Large intestine (tissue), 3 donors: ENCODE results near the gene TEDC1. TPM values are rescaled to one million over a fixed set of nuclear protein-coding genes. Genes with fewer than 3 reads are reported as not detected.
A peak's percentile ranks its signal among the peaks of the same experiment; 100 is the strongest.

Source experiments
- DNase-seq, 2 donors: peaks; one replicate each; pipeline versions ENCODE4 v3.0.0 to v3.0.0-alpha.2; 2013
- H3K27ac ChIP-seq: one replicate; pipeline ENCODE4 v1.5.1; 2013; ENCODE audit warnings: low read length
- H3K27me3 ChIP-seq: 2 replicates; pipeline ENCODE4 v1.6.1; 2013; ENCODE audit warnings: low read length; ENCODE audit not compliant: control insufficient read depth, insufficient read depth
- H3K36me3 ChIP-seq: 2 replicates; pipeline ENCODE4 v1.6.1; 2013; ENCODE audit warnings: low read length; ENCODE audit not compliant: control insufficient read depth, insufficient read depth
- H3K4me1 ChIP-seq: one replicate; pipeline ENCODE4 v1.6.1; 2013; ENCODE audit warnings: low read length; ENCODE audit not compliant: control insufficient read depth, insufficient read depth
- H3K4me3 ChIP-seq: one replicate; pipeline ENCODE4 v1.5.1; 2013; ENCODE audit warnings: low read length
- H3K9me3 ChIP-seq: one replicate; pipeline ENCODE4 v1.6.1; 2013; ENCODE audit warnings: mild to moderate bottlenecking, low read depth, low read length, moderate library complexity; ENCODE audit not compliant: control insufficient read depth
- WGBS: methylation state at CpG from one replicate; pipeline ENCODE4 v1.1.5; 2013; ENCODE audit warnings: low lambda C conversion rate; ENCODE audit not compliant: insufficient coverage; 5-methylcytosine and 5-hydroxymethylcytosine counted together
- polyA plus RNA-seq: library from polyadenylated mRNA; unstranded; fragments of 120-200 nt; gene quantifications from one replicate; pipeline ENCODE4 v1.2.1, GENCODE V29; 2013

The TEDC1 gene
- polyA plus RNA-seq, 1 donor: 8.7 TPM

- Histone ChIP-seq H3K4me3 (no peak overlapping the region), H3K9me3 (no peaks in the 10 kb centered on the region), H3K36me3 (no peaks in the 10 kb centered on the region), H3K27me3 (peaks cover 6% of the 10 kb centered on the region), H3K27ac (no peak overlapping the region), H3K4me1 (no peaks in the 10 kb centered on the region)
- no peak for DNase-seq
- no CpG with 5 or more reads among the region's 16 CpGs for WGBS
Observed at GRCh38 chr14:105508069-105508468, 17.0 kb downstream of the TEDC1 start.

GRCh38 chr14:105508601-105509000, 17.6 kb downstream of the TEDC1 start:
- no peaks in the 10 kb centered on the region for H3K36me3 ChIP-seq
- no peak for DNase-seq

GRCh38 chr14:105517096-105517495, 26.1 kb downstream of the TEDC1 start:
- H3K36me3 ChIP-seq: no peaks in the 10 kb centered on the region
- no peaks in the 10 kb centered on the region for H3K4me1 ChIP-seq
- H3K27me3 ChIP-seq: peaks cover 6% of the 10 kb centered on the region
- H3K27ac ChIP-seq: no peak overlapping the region
- no peaks in the 10 kb centered on the region for H3K9me3 ChIP-seq
- no CpG with 5 or more reads among the region's 5 CpGs for WGBS
- no peak for DNase-seq
- H3K4me3 ChIP-seq: no peak overlapping the region

More at GRCh38 chr14:105508601-105509000, 17.6 kb downstream of the TEDC1 start:
- Histone ChIP-seq H3K4me1 (no peaks in the 10 kb centered on the region), H3K27ac (no peak overlapping the region), H3K27me3 (peaks cover 6% of the 10 kb centered on the region), H3K4me3 (no peak overlapping the region), H3K9me3 (no peaks in the 10 kb centered on the region)
- WGBS: 100% methylated on average over 1 of the region's 12 CpGs

GRCh38 chr14:105519946-105520698, 29.1 kb downstream of the TEDC1 start:
- Histone ChIP-seq H3K27me3 (peaks cover 17% of the 10 kb centered on the region), H3K36me3 (no peaks in the 10 kb centered on the region), H3K4me3 (no peak overlapping the region), H3K27ac (no peak overlapping the region), H3K4me1 (no peaks in the 10 kb centered on the region), H3K9me3 (no peaks in the 10 kb centered on the region)
- DNase-seq: no peak
- 80% methylated on average over 10 of the region's 14 CpGs for WGBS

GRCh38 chr14:105525326-105525725, 34.3 kb downstream of the TEDC1 start:
- no peaks in the 10 kb centered on the region for H3K36me3 ChIP-seq
- H3K9me3 ChIP-seq: peaks cover 7% of the 10 kb centered on the region
- peaks cover 54% of the 10 kb centered on the region for H3K27me3 ChIP-seq
- H3K4me1 ChIP-seq: peaks cover 20% of the 10 kb centered on the region
- no peak overlapping the region for H3K4me3 ChIP-seq
- no peak for DNase-seq
- no peak overlapping the region for H3K27ac ChIP-seq
- WGBS: no CpG with 5 or more reads among the region's 9 CpGs

- Histone ChIP-seq H3K4me1 (peaks cover 20% of the 10 kb centered on the region), H3K4me3 (peak within 1 kb of the TSS; percentile 32), H3K27ac (no peak within 1 kb of the TSS), H3K27me3 (peaks cover 58% of the 10 kb centered on the region), H3K36me3 (no peaks in the 10 kb centered on the region), H3K9me3 (peaks cover 7% of the 10 kb centered on the region)
- WGBS: no CpG with 5 or more reads among the region's 88 CpGs
- DNase-seq: no peak
Observed at GRCh38 chr14:105525861-105526775, 35.1 kb downstream of the TEDC1 start, which contains the start of gene TMEM121. Gene TMEM121, plus strand, starts transcription at chr14:105526583. Its CDS starts 2,252 bp downstream, at chr14:105528835.

- Histone ChIP-seq H3K27ac (no peak overlapping the region), H3K9me3 (peaks cover 7% of the 10 kb centered on the region), H3K27me3 (peaks cover 58% of the 10 kb centered on the region), H3K4me1 (peaks cover 20% of the 10 kb centered on the region), H3K4me3 (peak overlapping the region; percentile 32), H3K36me3 (no peaks in the 10 kb centered on the region)
- no CpG with 5 or more reads among the region's 48 CpGs for WGBS
- DNase-seq: no peak
Observed at GRCh38 chr14:105526776-105527380, 35.8 kb downstream of the TEDC1 start.

GRCh38 chr14:105527381-105527825, 36.4 kb downstream of the TEDC1 start:
- peak in 1 of 2 donors; percentile 41 for DNase-seq
- no peaks in the 10 kb centered on the region for H3K36me3 ChIP-seq
- peaks cover 58% of the 10 kb centered on the region for H3K27me3 ChIP-seq
- H3K9me3 ChIP-seq: peaks cover 7% of the 10 kb centered on the region
- H3K4me3 ChIP-seq: peak overlapping the region; percentile 41
- no peak overlapping the region for H3K27ac ChIP-seq
- no CpG with 5 or more reads among the region's 23 CpGs for WGBS
- H3K4me1 ChIP-seq: peaks cover 20% of the 10 kb centered on the region

GRCh38 chr14:105527826-105528585, 37.0 kb downstream of the TEDC1 start:
- no CpG with 5 or more reads among the region's 67 CpGs for WGBS
- DNase-seq: peak; percentile 74 to 75
- Histone ChIP-seq H3K36me3 (no peaks in the 10 kb centered on the region), H3K9me3 (peaks cover 7% of the 10 kb centered on the region), H3K27me3 (peaks cover 58% of the 10 kb centered on the region), H3K4me3 (peak overlapping the region; percentile 41), H3K4me1 (peaks cover 20% of the 10 kb centered on the region), H3K27ac (no peak overlapping the region)
